Endothelial cell of umbilical vein (primary cell): ENCODE data around the gene SLC5A3. TPM values are rescaled to one million over a fixed set of nuclear protein-coding genes. Genes with fewer than 3 reads are reported as not detected.

Source experiments
- BruUV-seq: library from RNA; stranded (reverse); fragments of 400-500 nt; replicated peaks from 2 replicates; lab custom pipeline; 2021; lab: Mats Ljungman, UMichigan
- CTCF ChIA-PET: fragments of 300-600, 350-600 bp; sonication (Branson Sonifier 250); formaldehyde crosslinking; loops from one replicate; lab custom pipeline; 2021; ENCODE audit warnings: antibody characterized with exemption, inconsistent platforms; lab: Charles Lee
- POLR2A ChIA-PET: fragments of 300-600, 350-600 bp; sonication (Branson Sonifier 250); formaldehyde crosslinking; loops from one replicate; lab custom pipeline; 2021; ENCODE audit warnings: antibody characterized with exemption, inconsistent platforms; lab: Charles Lee
- DNase-seq: peaks from one replicate; pipeline ENCODE4 v3.0.0-alpha.2; 2011; ENCODE audit warnings: low read depth, low spot score
- FAIRE-seq: peaks from 2 replicates; lab custom pipeline; 2011; peaks lifted over from hg19 to GRCh38; lab: Jason Lieb, UNC
- H2AFZ ChIP-seq: 2 replicates; pipeline ENCODE4 v1.6.0; 2012; ENCODE audit warnings: low read depth, low read length, control low read depth, inconsistent platforms
- H3K27ac ChIP-seq: 2 replicates; pipeline ENCODE4 v1.5.1; 2011; ENCODE audit warnings: low read depth, mild to moderate bottlenecking, control low read depth, low read length, moderate library complexity; ENCODE audit not compliant: insufficient read depth
- H3K27me3 ChIP-seq, 2 experiments: 2 replicates each; pipeline versions ENCODE4 v1.6.0 to v1.6.1; 2011; ENCODE audit warnings: low read length in 2 of 2, mixed read lengths in 1 of 2; ENCODE audit not compliant: control insufficient read depth in 2 of 2, insufficient read depth in 2 of 2
- H3K36me3 ChIP-seq, 2 experiments: 2 replicates in 1 of 2; 3 replicates in 1 of 2; pipeline ENCODE4 v1.5.1; 2011; ENCODE audit warnings: low read length in 2 of 2, mild to moderate bottlenecking in 1 of 2, moderate library complexity in 1 of 2; ENCODE audit not compliant: control insufficient read depth in 2 of 2, insufficient read depth in 2 of 2; ENCODE audit errors: extremely low read depth in 1 of 2
- H3K4me1 ChIP-seq: 3 replicates; pipeline ENCODE4 v1.5.1; 2011; ENCODE audit warnings: mild to moderate bottlenecking, low read length; ENCODE audit not compliant: control insufficient read depth, insufficient read depth; ENCODE audit errors: extremely low read depth
- H3K4me2 ChIP-seq: 2 replicates; pipeline ENCODE4 v1.6.1; 2011; ENCODE audit warnings: low read length, control low read depth, mixed read lengths; ENCODE audit not compliant: insufficient read depth
- H3K4me3 ChIP-seq, 3 experiments: fragments of 200-600 bp in 1 of 3; sonication (generic), shearing (Covaris generic) in 1 of 3; replicated peaks in 1 of 3; 2 replicates each; pipeline ENCODE4 v1.5.1; 2011 to 2016; ENCODE audit warnings: control low read depth in 3 of 3, low read length in 3 of 3, mild to moderate bottlenecking in 2 of 3, inconsistent platforms in 1 of 3, low read depth in 1 of 3, moderate library complexity in 1 of 3; ENCODE audit not compliant: insufficient read depth in 1 of 3
- H3K79me2 ChIP-seq: 2 replicates; pipeline ENCODE4 v1.6.0; 2012; ENCODE audit warnings: low read length, inconsistent platforms; ENCODE audit not compliant: control insufficient read depth, insufficient read depth
- H3K9ac ChIP-seq: replicated peaks from 2 replicates; pipeline ENCODE3; 2011; ENCODE audit warnings: low read length, control low read depth; ENCODE audit not compliant: insufficient read depth; ENCODE audit errors: extremely low read depth
- H3K9me1 ChIP-seq: replicated peaks from 3 replicates; pipeline ENCODE4 v1.6.0; 2011; ENCODE audit warnings: mild to moderate bottlenecking, low read length; ENCODE audit not compliant: control insufficient read depth, insufficient read depth; ENCODE audit errors: extremely low read depth
- H3K9me3 ChIP-seq: replicated peaks from 2 replicates; pipeline ENCODE4 v1.5.1; 2012; ENCODE audit warnings: low read length, inconsistent platforms; ENCODE audit not compliant: control insufficient read depth, insufficient read depth
- H4K20me1 ChIP-seq: replicated peaks from 2 replicates; pipeline ENCODE3; 2011; ENCODE audit warnings: mild to moderate bottlenecking, low read length; ENCODE audit not compliant: control insufficient read depth, insufficient read depth; ENCODE audit errors: extremely low read depth
- EZH2 ChIP-seq: IDR thresholded peaks from 2 replicates; pipeline ENCODE4 v1.6.1; 2012; ENCODE audit warnings: borderline replicate concordance, low read depth, mild to moderate bottlenecking, moderate library complexity, low read length, inconsistent platforms; ENCODE audit not compliant: severe bottlenecking
- FOS ChIP-seq: IDR thresholded peaks from 2 replicates; pipeline ENCODE4 v1.6.1; 2011; ENCODE audit warnings: mild to moderate bottlenecking, low read length, moderate library complexity, borderline replicate concordance; ENCODE audit not compliant: insufficient read depth
- GATA2 ChIP-seq: IDR thresholded peaks from 2 replicates; pipeline ENCODE4 v1.7.0; 2011; ENCODE audit warnings: low read depth, mild to moderate bottlenecking, moderate library complexity, mixed read lengths, low read length; ENCODE audit not compliant: insufficient read length, insufficient read depth
- JUN ChIP-seq: IDR thresholded peaks from 2 replicates; pipeline ENCODE4 v1.6.1; 2011; ENCODE audit warnings: borderline replicate concordance, low read depth; ENCODE audit not compliant: insufficient read length, insufficient read depth
- MYC ChIP-seq: IDR thresholded peaks from one replicate; pipeline ENCODE4 v1.6.1; 2011; ENCODE audit warnings: mild to moderate bottlenecking, low read depth, low read length
- POLR2A ChIP-seq: IDR thresholded peaks from 2 replicates; pipeline ENCODE4 v1.6.1; 2012; ENCODE audit warnings: low read depth, mild to moderate bottlenecking, control low read depth, low read length
- POLR2AphosphoS5 ChIP-seq: IDR thresholded peaks from 2 replicates; pipeline ENCODE4 v1.6.1; 2012; ENCODE audit warnings: low read depth, mild to moderate bottlenecking, control low read depth, low read length, moderate library complexity; ENCODE audit not compliant: insufficient read depth
- dilution Hi-C: fragments of 300-500 bp; cut with MboI; formaldehyde crosslinking; loops from one replicate; pipeline ENCODE4 v1.15.0; 2019; ENCODE audit warnings: low sequenced_read_pairs; ENCODE audit not compliant: extremely low pct_ligation_motif_present
- intact Hi-C: fragments of 100-400 bp; cut with micrococcal nuclease; formaldehyde crosslinking; loops from one replicate; pipeline ENCODE4 v1.10.0; 2022
- polyA plus RNA-seq, 4 experiments: library from polyadenylated mRNA; depleted of rRNA in 3 of 4; stranded (reverse) in 3 of 4; unstranded in 1 of 4; fragments of >200 nt; gene quantifications; 2 replicates each; pipeline versions ENCODE4 v1.2.1 to v1.2.3, GENCODE V29; 2011 to 2012; ENCODE audit warnings: missing spikeins in 1 of 4
- total RNA-seq: library from RNA; stranded (reverse); gene quantifications from 2 replicates; pipeline ENCODE4 v1.2.3, GENCODE V29; 2021
- TF ChIP-seq, protein P1 (sequence below), 2 donors: IDR thresholded peaks; 1 replicate in 1 of 2; 2 replicates in 1 of 2; pipeline ENCODE4 v1.5.1; 2011; ENCODE audit warnings: low read length in 2 of 2, mild to moderate bottlenecking in 2 of 2, moderate library complexity in 2 of 2, control low read depth in 1 of 2, inconsistent platforms in 1 of 2, low read depth in 1 of 2; ENCODE audit not compliant: insufficient read depth in 1 of 2; ENCODE audit errors: extremely low read depth in 1 of 2
- TF ChIP-seq, protein P2 (sequence below): IDR thresholded peaks from 2 replicates; pipeline ENCODE4 v1.6.1; 2011; ENCODE audit not compliant: insufficient read depth, insufficient read length

SLC5A3 gene
- total and polyA plus RNA-seq, 2 donors (not counting 3 experiments of a cell fraction or from before 2014, with no cell fraction given): 1.6 to 8.0 TPM

DNA sequence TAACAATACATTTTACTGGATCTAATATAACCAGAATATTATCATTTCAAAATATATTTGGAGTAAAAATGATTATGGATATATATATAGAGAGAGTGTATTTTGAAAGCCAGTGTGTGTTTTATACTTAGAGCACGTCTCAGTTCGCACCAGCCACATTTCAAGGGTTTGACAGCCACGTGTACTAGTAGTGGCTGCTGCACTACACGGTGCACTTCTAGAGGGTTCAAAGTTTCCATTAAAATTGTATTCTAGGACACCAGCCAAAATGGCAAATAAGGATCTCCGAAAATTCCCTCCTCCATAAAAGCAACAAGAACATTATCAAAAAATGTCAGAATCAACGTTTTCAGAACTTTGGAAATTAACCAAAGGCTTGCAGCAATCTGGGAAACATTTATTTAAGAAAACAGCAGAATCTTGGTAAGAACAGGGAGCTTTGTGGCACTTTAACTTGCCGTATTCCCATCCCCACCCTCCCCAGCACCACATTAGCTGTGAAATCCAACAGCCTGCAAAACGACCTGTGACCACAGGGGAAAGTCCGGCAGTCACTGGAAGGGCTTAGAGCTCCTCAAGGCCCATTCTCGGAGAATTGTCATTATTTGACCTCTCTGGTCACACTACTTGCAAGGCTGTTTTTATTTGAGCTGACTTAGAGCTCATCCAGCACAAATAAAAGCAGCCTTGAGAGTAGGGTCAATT, 33.5 kb upstream of the SLC5A3 start:
- Histone ChIP-seq H3K9me3 (no peaks in the 10 kb centered on the region), H4K20me1 (no peaks in the 10 kb centered on the region), H3K27me3 (peaks cover 20 to 30% of the 10 kb centered on the region in 2 experiments), H3K4me1 (no peaks in the 10 kb centered on the region), H3K27ac (no peak overlapping the region), H3K9me1 (no peaks in the 10 kb centered on the region), H3K4me2 (no peak overlapping the region), H3K4me3 (no peak overlapping the region), H3K9ac (no peak overlapping the region), H2AFZ (no peak overlapping the region), H3K79me2 (no peaks in the 10 kb centered on the region), H3K36me3 (no peaks in the 10 kb centered on the region)
- no peak for DNase-seq
- ChIA-PET POLR2A (no interaction called here), CTCF (interaction anchor here (0.9 to 1.3 kb wide), 4 partner anchors 53 to 308 kb away, joined by 3 to 4 read pairs (median 3); no protein-coding TSS in a partner anchor)
- no peak for FAIRE-seq
- dilution Hi-C loops (no loop called here), intact Hi-C loops (no loop called here)
- no peak for TF ChIP-seq MYC
- no peak for TF ChIP-seq FOS
- TF ChIP-seq GATA2: no peak
- TF ChIP-seq POLR2AphosphoS5: no peak
- TF ChIP-seq, protein P1, sequence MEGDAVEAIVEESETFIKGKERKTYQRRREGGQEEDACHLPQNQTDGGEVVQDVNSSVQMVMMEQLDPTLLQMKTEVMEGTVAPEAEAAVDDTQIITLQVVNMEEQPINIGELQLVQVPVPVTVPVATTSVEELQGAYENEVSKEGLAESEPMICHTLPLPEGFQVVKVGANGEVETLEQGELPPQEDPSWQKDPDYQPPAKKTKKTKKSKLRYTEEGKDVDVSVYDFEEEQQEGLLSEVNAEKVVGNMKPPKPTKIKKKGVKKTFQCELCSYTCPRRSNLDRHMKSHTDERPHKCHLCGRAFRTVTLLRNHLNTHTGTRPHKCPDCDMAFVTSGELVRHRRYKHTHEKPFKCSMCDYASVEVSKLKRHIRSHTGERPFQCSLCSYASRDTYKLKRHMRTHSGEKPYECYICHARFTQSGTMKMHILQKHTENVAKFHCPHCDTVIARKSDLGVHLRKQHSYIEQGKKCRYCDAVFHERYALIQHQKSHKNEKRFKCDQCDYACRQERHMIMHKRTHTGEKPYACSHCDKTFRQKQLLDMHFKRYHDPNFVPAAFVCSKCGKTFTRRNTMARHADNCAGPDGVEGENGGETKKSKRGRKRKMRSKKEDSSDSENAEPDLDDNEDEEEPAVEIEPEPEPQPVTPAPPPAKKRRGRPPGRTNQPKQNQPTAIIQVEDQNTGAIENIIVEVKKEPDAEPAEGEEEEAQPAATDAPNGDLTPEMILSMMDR (IDR thresholded peaks at IDR 0.05; ENCODE audit: extremely low read depth in 1 of 2, insufficient read depth in 1 of 2, low read depth in 1 of 2, low read length in 2 of 2): no peak
- TF ChIP-seq JUN: no peak
- TF ChIP-seq, protein P2, sequence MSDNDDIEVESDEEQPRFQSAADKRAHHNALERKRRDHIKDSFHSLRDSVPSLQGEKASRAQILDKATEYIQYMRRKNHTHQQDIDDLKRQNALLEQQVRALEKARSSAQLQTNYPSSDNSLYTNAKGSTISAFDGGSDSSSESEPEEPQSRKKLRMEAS: no peak
- no peak for TF ChIP-seq EZH2
- TF ChIP-seq POLR2A: no peak
- no TSS peak for BruUV-seq
